GM12878 (cell line): ENCODE measurements around the gene P2RX6. TPM values are rescaled to one million over a fixed set of nuclear protein-coding genes. Genes with fewer than 3 reads are reported as not detected.

ENCODE experiments used
- ATF7 ChIP-seq: fragments of 450-650 bp; IDR thresholded peaks from 2 replicates; pipeline ENCODE4 v1.6.1; 2016; ENCODE audit warnings: low read depth, mild to moderate bottlenecking
- BMI1 ChIP-seq: fragments of 450-650 bp; IDR thresholded peaks from 2 replicates; pipeline ENCODE4 v1.6.1; 2016; ENCODE audit warnings: mild to moderate bottlenecking, moderate library complexity, borderline replicate concordance
- CBX5 ChIP-seq: sonication (generic); IDR thresholded peaks from 2 replicates; pipeline ENCODE4 v1.6.1; 2016; ENCODE audit warnings: low read depth, moderate library complexity, mild to moderate bottlenecking, inconsistent platforms
- E2F8 ChIP-seq: fragments of 450-650 bp; IDR thresholded peaks from 2 replicates; pipeline ENCODE4 v1.6.1; 2018; ENCODE audit warnings: mild to moderate bottlenecking, low read depth, moderate library complexity; ENCODE audit not compliant: partially characterized antibody
- FOXK2 ChIP-seq: fragments of 450-650 bp; IDR thresholded peaks from 2 replicates; pipeline ENCODE4 v1.6.1; 2017; ENCODE audit warnings: mild to moderate bottlenecking, moderate library complexity
- HSF1 ChIP-seq: fragments of 150-350 bp; IDR thresholded peaks from 2 replicates; pipeline ENCODE4 v1.6.1; 2014; ENCODE audit warnings: mild to moderate bottlenecking, low read depth, low read length
- KLF5 ChIP-seq: fragments of 450-650 bp; IDR thresholded peaks from 2 replicates; pipeline ENCODE4 v1.6.1; 2014; ENCODE audit warnings: mild to moderate bottlenecking; ENCODE audit not compliant: partially characterized antibody
- MTA2 ChIP-seq: fragments of 450-650 bp; IDR thresholded peaks from 2 replicates; pipeline ENCODE4 v1.6.1; 2016; ENCODE audit warnings: low read depth, mild to moderate bottlenecking, moderate library complexity
- NFIC ChIP-seq: IDR thresholded peaks from 2 replicates; pipeline ENCODE4 v1.6.1; 2012; ENCODE audit warnings: low read depth, mild to moderate bottlenecking, inconsistent platforms, low read length, moderate library complexity
- POU2F2 ChIP-seq: IDR thresholded peaks from 3 replicates; pipeline ENCODE4 v1.6.1; 2011; ENCODE audit warnings: low read depth, mild to moderate bottlenecking, low read length, borderline replicate concordance
- RELA ChIP-seq: fragments of 450-650 bp; IDR thresholded peaks from 2 replicates; pipeline ENCODE4 v1.8.0; 2014; ENCODE audit warnings: borderline replicate concordance; ENCODE audit not compliant: partially characterized antibody
- SPI1 ChIP-seq: IDR thresholded peaks from 2 replicates; pipeline ENCODE4 v1.6.1; 2011; ENCODE audit warnings: low read depth, mild to moderate bottlenecking, low read length, moderate library complexity, borderline replicate concordance; ENCODE audit not compliant: insufficient read depth
- polyA plus RNA-seq, 11 experiments: library from polyadenylated mRNA; depleted of rRNA in 4 of 11; unstranded in 6 of 11; stranded (reverse) in 5 of 11; fragments of >200 nt; fragmentation: Nextera tagmentation in 4 of 11; fragmentation: Illumina TruSeq in 1 of 11; extraction: Ambion mirVana in 4 of 11; extraction: Trizol in 1 of 11; gene quantifications; 1 replicate in 1 of 11; 2 replicates in 10 of 11; pipeline versions ENCODE4 v1.2.1 to v1.2.3, GENCODE V29; 2011 to 2016; ENCODE audit warnings: inconsistent platforms in 2 of 11, missing spikeins in 2 of 11, low read depth in 1 of 11
- total RNA-seq, 4 experiments: library from RNA; depleted of rRNA in 3 of 4; stranded (reverse); fragments of >200 nt in 3 of 4; fragmentation: Illumina TruSeq in 1 of 4; extraction: Trizol in 1 of 4; gene quantifications; 2 replicates each; pipeline versions ENCODE4 v1.2.1 to v1.2.3, GENCODE V29; 2013 to 2021
- TF ChIP-seq, protein P1 (sequence below): IDR thresholded peaks from 2 replicates; pipeline ENCODE4 v1.6.1; 2011; ENCODE audit warnings: mild to moderate bottlenecking, low read depth, low read length, moderate library complexity; ENCODE audit not compliant: insufficient replicate concordance
- TF ChIP-seq, protein P2 (sequence below), 3 experiments: IDR thresholded peaks in 2 of 3; conservative IDR thresholded peaks in 1 of 3; 2 replicates each; pipeline ENCODE4 v1.5.1; 2011; ENCODE audit warnings: low read depth in 3 of 3, low read length in 3 of 3, mild to moderate bottlenecking in 3 of 3, control low read depth in 2 of 3, moderate library complexity in 2 of 3, inconsistent platforms in 1 of 3, mixed read lengths in 1 of 3; ENCODE audit not compliant: control insufficient read depth in 2 of 3, insufficient read depth in 1 of 3; ENCODE audit errors: extremely low read depth in 1 of 3
- TF ChIP-seq, protein P3 (sequence below): fragments of 450-650 bp; conservative IDR thresholded peaks from 2 replicates; pipeline ENCODE4 v1.6.1; 2017; ENCODE audit warnings: mild to moderate bottlenecking, moderate library complexity

Gene P2RX6
- total and polyA plus RNA-seq, 10 of the 15 experiments (the other 5 are each of a cell fraction or from before 2014, with no cell fraction given): 0.03 to 0.21 (median 0.07) TPM; not detected in 5

DNA sequence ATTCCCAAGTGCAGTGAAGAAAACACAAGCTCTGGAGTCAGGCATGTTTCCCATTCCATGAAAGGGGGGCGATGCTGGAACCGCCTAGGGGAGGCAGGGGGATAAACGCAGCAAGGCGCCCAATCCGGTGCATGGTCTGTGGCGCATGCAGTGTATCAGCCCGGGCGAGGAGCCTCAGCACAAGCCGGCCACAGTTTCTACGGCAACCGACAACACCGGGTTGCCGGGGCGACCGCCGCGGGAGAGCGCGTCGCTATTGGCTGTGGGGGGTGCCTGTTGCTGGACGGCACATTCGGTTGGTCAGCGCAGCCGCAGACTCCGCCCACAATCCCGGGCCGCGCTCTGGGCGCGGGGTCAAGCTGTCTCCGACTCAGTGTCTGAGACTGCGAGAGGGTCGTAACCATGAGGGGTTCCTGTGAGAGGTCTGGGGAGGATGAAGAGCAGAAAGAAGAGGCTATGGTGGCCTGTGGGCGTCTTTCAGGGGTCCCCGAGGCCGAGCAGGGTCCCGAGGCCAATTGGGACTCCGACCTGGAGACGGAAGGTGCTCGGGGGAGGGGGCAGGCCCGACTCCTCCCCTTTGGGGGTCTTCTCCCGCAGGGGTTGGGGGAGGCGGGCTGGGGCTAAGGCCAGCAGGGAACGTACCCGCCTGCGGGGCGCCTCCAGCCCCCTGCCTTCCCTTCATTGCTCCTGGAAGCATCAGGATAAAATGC, 30.8 kb downstream of the P2RX6 start, which contains the start of gene LRRC74B (continued):
- TF ChIP-seq NFIC: no peak
- TF ChIP-seq POU2F2: no peak
- TF ChIP-seq, protein P1, sequence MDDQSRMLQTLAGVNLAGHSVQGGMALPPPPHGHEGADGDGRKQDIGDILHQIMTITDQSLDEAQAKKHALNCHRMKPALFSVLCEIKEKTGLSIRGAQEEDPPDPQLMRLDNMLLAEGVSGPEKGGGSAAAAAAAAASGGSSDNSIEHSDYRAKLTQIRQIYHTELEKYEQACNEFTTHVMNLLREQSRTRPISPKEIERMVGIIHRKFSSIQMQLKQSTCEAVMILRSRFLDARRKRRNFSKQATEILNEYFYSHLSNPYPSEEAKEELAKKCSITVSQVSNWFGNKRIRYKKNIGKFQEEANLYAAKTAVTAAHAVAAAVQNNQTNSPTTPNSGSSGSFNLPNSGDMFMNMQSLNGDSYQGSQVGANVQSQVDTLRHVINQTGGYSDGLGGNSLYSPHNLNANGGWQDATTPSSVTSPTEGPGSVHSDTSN: peak; percentile 96
- no peak for TF ChIP-seq E2F8
- no peak for TF ChIP-seq FOXK2
- peak; percentile 82 for TF ChIP-seq KLF5
- TF ChIP-seq HSF1: no peak
- TF ChIP-seq CBX5: no peak
- TF ChIP-seq, protein P2, sequence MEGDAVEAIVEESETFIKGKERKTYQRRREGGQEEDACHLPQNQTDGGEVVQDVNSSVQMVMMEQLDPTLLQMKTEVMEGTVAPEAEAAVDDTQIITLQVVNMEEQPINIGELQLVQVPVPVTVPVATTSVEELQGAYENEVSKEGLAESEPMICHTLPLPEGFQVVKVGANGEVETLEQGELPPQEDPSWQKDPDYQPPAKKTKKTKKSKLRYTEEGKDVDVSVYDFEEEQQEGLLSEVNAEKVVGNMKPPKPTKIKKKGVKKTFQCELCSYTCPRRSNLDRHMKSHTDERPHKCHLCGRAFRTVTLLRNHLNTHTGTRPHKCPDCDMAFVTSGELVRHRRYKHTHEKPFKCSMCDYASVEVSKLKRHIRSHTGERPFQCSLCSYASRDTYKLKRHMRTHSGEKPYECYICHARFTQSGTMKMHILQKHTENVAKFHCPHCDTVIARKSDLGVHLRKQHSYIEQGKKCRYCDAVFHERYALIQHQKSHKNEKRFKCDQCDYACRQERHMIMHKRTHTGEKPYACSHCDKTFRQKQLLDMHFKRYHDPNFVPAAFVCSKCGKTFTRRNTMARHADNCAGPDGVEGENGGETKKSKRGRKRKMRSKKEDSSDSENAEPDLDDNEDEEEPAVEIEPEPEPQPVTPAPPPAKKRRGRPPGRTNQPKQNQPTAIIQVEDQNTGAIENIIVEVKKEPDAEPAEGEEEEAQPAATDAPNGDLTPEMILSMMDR (IDR thresholded peaks at IDR 0.05 in 2 of 3, conservative IDR thresholded peaks at IDR 0.05 in 1 of 3; ENCODE audit: control insufficient read depth in 2 of 3, extremely low read depth in 1 of 3, insufficient read depth in 1 of 3, low read depth in 3 of 3, low read length in 3 of 3): no peak
- TF ChIP-seq BMI1: peak; percentile 98
- no peak for TF ChIP-seq ATF7
- no peak for TF ChIP-seq MTA2
- TF ChIP-seq RELA: no peak
- TF ChIP-seq, protein P3, sequence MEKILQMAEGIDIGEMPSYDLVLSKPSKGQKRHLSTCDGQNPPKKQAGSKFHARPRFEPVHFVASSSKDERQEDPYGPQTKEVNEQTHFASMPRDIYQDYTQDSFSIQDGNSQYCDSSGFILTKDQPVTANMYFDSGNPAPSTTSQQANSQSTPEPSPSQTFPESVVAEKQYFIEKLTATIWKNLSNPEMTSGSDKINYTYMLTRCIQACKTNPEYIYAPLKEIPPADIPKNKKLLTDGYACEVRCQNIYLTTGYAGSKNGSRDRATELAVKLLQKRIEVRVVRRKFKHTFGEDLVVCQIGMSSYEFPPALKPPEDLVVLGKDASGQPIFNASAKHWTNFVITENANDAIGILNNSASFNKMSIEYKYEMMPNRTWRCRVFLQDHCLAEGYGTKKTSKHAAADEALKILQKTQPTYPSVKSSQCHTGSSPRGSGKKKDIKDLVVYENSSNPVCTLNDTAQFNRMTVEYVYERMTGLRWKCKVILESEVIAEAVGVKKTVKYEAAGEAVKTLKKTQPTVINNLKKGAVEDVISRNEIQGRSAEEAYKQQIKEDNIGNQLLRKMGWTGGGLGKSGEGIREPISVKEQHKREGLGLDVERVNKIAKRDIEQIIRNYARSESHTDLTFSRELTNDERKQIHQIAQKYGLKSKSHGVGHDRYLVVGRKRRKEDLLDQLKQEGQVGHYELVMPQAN: 0 out of 2 replicates have a peak, but pooled peaks have one; percentile 53
- no peak for TF ChIP-seq SPI1
